ENCODE measurements around the gene TDRD9.

The TDRD9 gene

DNA sequence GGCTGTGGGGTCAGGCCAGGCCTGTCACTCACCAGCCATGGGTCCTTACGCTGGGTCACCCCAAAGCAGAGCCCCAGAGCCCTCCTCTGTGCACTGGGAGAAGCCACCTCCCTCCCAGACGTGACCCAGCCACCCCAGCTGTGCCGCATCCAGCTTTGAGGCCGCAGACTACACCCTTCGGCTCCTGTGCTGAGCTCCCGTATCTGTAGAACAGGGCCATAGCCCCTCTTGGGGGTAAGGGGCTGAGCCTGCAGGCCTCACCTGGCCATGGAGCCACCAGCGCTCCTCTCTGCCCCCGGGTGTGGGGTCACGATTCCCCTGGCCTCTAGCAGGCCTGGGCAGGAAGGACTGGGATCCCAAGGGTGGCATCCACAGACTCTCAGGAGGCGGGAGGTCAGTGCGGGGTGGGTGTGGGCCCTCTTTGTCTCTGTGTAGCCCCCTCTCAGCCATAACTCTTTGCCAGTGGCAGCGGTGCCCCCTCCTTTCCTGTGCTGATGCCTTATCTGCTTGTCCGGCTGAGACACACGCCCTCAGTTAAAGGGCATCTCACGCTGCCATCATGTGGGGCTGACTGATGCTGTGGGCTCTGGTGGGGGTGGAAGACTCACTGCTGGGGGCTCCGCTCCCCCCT, 173.5 kb downstream of the TDRD9 start:
- TF ChIP-seq POU2F2 (IDR thresholded peaks at IDR 0.05; ENCODE audit: low read depth, low read length) (no peak), TAF1 (IDR thresholded peaks at IDR 0.05; ENCODE audit: low read depth, low read length) (no peak), POLR2AphosphoS5 (IDR thresholded peaks at IDR 0.05; ENCODE audit: low read depth, low read length) (no peak), PAX5 (IDR thresholded peaks at IDR 0.05; ENCODE audit: insufficient read depth, low read length, severe bottlenecking) (no peak), SPI1 (IDR thresholded peaks at IDR 0.05; ENCODE audit: low read depth, low read length) (no peak), POLR2A (IDR thresholded peaks at IDR 0.05; ENCODE audit: low read depth, low read length) (no peak)
- DNase-seq (ENCODE audit: insufficient read length, low spot score) (no peak), FAIRE-seq (no peak)

All from GM12891 (cell line).